HL-60 (cell line): ENCODE measurements around the gene MRPL32.

ENCODE experiments used
- CTCF ChIP-seq: IDR thresholded peaks from one replicate; pipeline ENCODE4 v1.5.1; 2011; ENCODE audit warnings: low read length, control low read depth, inconsistent platforms; ENCODE audit not compliant: insufficient read depth
- GABPA ChIP-seq: IDR thresholded peaks from 2 replicates; pipeline ENCODE4 v1.6.1; 2012; ENCODE audit warnings: low read depth
- POLR2AphosphoS5 ChIP-seq: IDR thresholded peaks from 2 replicates; pipeline ENCODE4 v1.6.1; 2012; ENCODE audit warnings: low read depth
- REST ChIP-seq: IDR thresholded peaks from 2 replicates; pipeline ENCODE4 v1.6.1; 2012; ENCODE audit warnings: low read depth; ENCODE audit not compliant: insufficient replicate concordance

- no peak for TF ChIP-seq CTCF
- TF ChIP-seq REST = no peak
- TF ChIP-seq POLR2AphosphoS5 = no peak
- TF ChIP-seq GABPA = no peak
Observed at GRCh38 chr7:42935861-42936260, 3.7 kb downstream of the MRPL32 start.
